Kidney (tissue), 14 donors: ENCODE data around the gene SLC1A7. TPM values are rescaled to one million over a fixed set of nuclear protein-coding genes. Genes with fewer than 3 reads are reported as not detected.

Experiments used
- DNase-seq, 5 donors: peaks; one replicate each; pipeline ENCODE4 v3.0.0-alpha.2; 2013 to 2020
- FAIRE-seq: peaks from 2 replicates; lab custom pipeline; 2012; peaks lifted over from hg19 to GRCh38; lab: Jason Lieb, UNC
- H3K27ac ChIP-seq, 2 donors: one replicate each; pipeline ENCODE4 v1.7.0; 2013; ENCODE audit warnings: low read depth in 2 of 2, low read length in 2 of 2, inconsistent platforms in 1 of 2
- H3K27me3 ChIP-seq: one replicate; pipeline ENCODE4 v1.7.1; 2013; ENCODE audit warnings: low read length, inconsistent platforms; ENCODE audit not compliant: control insufficient read depth, insufficient read depth
- H3K36me3 ChIP-seq, 3 donors: one replicate each; pipeline versions ENCODE4 v1.7.0 to v1.7.1; 2013; ENCODE audit warnings: low read length in 3 of 3, control low read depth in 1 of 3, inconsistent platforms in 1 of 3; ENCODE audit not compliant: insufficient read depth in 3 of 3, control insufficient read depth in 2 of 3
- H3K4me1 ChIP-seq, 3 donors: one replicate each; pipeline versions ENCODE4 v1.7.0 to v1.7.1; 2013; ENCODE audit warnings: low read length in 3 of 3, inconsistent platforms in 1 of 3, low read depth in 1 of 3; ENCODE audit not compliant: control insufficient read depth in 2 of 3, insufficient read depth in 2 of 3
- H3K4me3 ChIP-seq, 3 donors: one replicate each; pipeline versions ENCODE4 v1.7.0 to v1.8.1; 2013; ENCODE audit warnings: low read length in 3 of 3, control low read depth in 1 of 3, inconsistent platforms in 1 of 3
- H3K9ac ChIP-seq, 3 donors: one replicate each; pipeline versions ENCODE4 v1.7.0 to v1.7.1; 2013; ENCODE audit warnings: low read length in 3 of 3, control low read depth in 1 of 3, inconsistent platforms in 1 of 3
- H3K9me3 ChIP-seq, 3 donors: one replicate each; pipeline versions ENCODE4 v1.7.0 to v1.7.1; 2013; ENCODE audit warnings: low read length in 3 of 3, control low read depth in 1 of 3, inconsistent platforms in 1 of 3; ENCODE audit not compliant: control insufficient read depth in 2 of 3, insufficient read depth in 1 of 3
- intact Hi-C: fragments of 100-400 bp; cut with DNase I; formaldehyde crosslinking; loops from one replicate; pipeline ENCODE4 v1.11.1; 2022
- polyA plus RNA-seq: library from polyadenylated mRNA; stranded (reverse); fragments of 350-450 nt; fragmentation: Illumina TruSeq; extraction: RNeasy Lipid Tissue Mini Kit (QIAGEN cat#74804); gene quantifications from one replicate; pipeline ENCODE4 v1.2.3, GENCODE V29; 2014; ENCODE audit warnings: low read depth, low replicate concordance; ENCODE audit not compliant: insufficient read depth
- total RNA-seq: library from RNA; stranded (reverse); fragmentation: NEBNext Ultra II Directional; extraction: Animal tissue kit (Norgen Biotek cat#: 25700); gene quantifications from one replicate; pipeline ENCODE4 v1.2.1, GENCODE V29; 2021
- TF ChIP-seq, protein P1 (sequence below): IDR thresholded peaks from 3 replicates; pipeline ENCODE4 v1.5.1; 2012; ENCODE audit warnings: mild to moderate bottlenecking, moderate library complexity, borderline replicate concordance; ENCODE audit not compliant: insufficient read depth; ENCODE audit errors: extremely low read depth
- donor health status: control.
- donor health status: control.
- donor health status: control.
- donor health status: control.
- donor health status: control.
- donor health status: DM: yes; HTN: yes; CAD: no.
- donor health status: Normal renal cell carcinoma (clear cell type).

Gene SLC1A7
- total and polyA plus RNA-seq, 2 donors from 2014 or later: 1.0 TPM; not detected in 1

DNA sequence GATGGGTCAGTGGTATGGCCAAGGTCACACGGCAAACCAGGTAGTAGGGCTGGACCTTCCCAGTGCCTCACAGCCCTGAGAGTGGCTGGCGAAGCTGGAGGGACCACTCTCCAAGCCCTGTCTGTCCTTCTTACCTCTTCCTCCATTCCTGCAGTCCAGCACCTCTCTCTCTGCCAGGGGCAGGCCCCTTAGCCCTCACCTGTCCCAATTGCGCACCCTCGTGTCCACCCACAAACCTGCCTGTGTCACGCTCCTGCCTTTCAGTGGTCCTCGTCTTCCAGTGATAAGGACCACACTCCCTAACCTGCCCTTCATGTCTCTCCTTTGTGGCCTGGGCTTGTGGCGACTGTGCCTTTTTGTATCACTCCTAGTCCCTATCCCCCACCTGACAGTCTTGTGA, 77.0 kb downstream of the SLC1A7 start:
- no peaks in the 10 kb centered on the region for H3K36me3 ChIP-seq
- TF ChIP-seq, protein P1, sequence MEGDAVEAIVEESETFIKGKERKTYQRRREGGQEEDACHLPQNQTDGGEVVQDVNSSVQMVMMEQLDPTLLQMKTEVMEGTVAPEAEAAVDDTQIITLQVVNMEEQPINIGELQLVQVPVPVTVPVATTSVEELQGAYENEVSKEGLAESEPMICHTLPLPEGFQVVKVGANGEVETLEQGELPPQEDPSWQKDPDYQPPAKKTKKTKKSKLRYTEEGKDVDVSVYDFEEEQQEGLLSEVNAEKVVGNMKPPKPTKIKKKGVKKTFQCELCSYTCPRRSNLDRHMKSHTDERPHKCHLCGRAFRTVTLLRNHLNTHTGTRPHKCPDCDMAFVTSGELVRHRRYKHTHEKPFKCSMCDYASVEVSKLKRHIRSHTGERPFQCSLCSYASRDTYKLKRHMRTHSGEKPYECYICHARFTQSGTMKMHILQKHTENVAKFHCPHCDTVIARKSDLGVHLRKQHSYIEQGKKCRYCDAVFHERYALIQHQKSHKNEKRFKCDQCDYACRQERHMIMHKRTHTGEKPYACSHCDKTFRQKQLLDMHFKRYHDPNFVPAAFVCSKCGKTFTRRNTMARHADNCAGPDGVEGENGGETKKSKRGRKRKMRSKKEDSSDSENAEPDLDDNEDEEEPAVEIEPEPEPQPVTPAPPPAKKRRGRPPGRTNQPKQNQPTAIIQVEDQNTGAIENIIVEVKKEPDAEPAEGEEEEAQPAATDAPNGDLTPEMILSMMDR: no peak
- no peaks in the 10 kb centered on the region for H3K27me3 ChIP-seq
- DNase-seq: peak in 1 of 5 donors; percentile 6
- no peak overlapping the region for H3K4me3 ChIP-seq
- H3K27ac ChIP-seq: no peak overlapping the region
- FAIRE-seq: no peak
- intact Hi-C loops: no loop called here
- H3K4me1 ChIP-seq: peaks cover 0 to 3% (median 0%) of the 10 kb centered on the region in 3 donors
- no peaks in the 10 kb centered on the region for H3K9me3 ChIP-seq
- H3K9ac ChIP-seq: no peak overlapping the region

DNA sequence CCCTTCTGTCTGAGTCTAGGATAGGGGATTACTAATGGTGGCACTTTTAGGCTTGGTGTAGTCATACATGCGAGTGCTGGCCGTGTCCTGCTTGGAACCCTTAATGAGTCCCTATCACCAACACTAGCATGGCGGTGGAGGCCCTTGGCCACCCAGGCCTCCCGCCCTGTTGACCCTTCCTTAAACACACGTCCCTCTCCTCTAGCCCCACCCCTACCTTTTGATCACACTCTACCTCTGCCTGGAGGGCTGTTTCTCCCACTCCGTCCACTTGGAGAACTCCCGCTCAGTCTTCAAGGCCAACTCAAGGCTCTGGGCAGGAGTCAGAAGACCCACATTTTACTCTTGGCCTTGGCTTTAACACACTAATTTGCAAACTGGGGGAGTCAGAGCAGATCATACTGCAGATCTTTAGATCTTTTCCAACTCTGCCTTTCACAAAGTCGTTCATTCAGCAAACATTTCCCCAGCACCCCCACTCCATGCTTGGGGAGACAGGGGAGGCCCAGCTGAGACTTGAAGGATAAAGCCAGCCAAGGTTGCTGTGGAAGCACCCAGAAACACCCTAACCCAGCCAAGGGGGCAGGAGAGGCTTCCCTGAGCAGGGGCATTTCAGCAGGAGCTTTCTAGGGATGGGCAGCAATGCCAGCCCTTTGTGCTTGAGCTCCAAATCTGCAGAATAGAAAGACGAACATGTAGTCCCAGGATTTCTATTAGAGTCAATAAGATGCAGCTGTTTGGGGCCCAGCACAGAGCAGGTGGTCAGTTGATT, 78.5 kb downstream of the SLC1A7 start:
- FAIRE-seq: no peak
- H3K9ac ChIP-seq: no peak overlapping the region
- no peaks in the 10 kb centered on the region for H3K9me3 ChIP-seq
- peaks cover 0 to 3% (median 0%) of the 10 kb centered on the region in 3 donors for H3K4me1 ChIP-seq
- intact Hi-C loops: no loop called here
- no peak overlapping the region for H3K27ac ChIP-seq
- H3K36me3 ChIP-seq: no peaks in the 10 kb centered on the region
- TF ChIP-seq, protein P1: no peak
- H3K27me3 ChIP-seq: no peaks in the 10 kb centered on the region
- H3K4me3 ChIP-seq: no peak overlapping the region
- no peak for DNase-seq

GRCh38 chr1:53062708-53063591, 79.5 kb downstream of the SLC1A7 start:
- FAIRE-seq (no peak), DNase-seq (peak; percentile 50 to 67 (median 55))
- no peaks in the 10 kb centered on the region for H3K27me3 ChIP-seq
- H3K4me1 ChIP-seq: peaks cover 0 to 3% (median 0%) of the 10 kb centered on the region in 3 donors
- peak overlapping the region in 1 of 3 donors; percentile 44 for H3K4me3 ChIP-seq
- H3K9me3 ChIP-seq: no peaks in the 10 kb centered on the region
- H3K36me3 ChIP-seq: no peaks in the 10 kb centered on the region
- no peak overlapping the region for H3K27ac ChIP-seq
- TF ChIP-seq, protein P1: no peak
- intact Hi-C loops: no loop called here
- peak overlapping the region in 1 of 3 donors; percentile 19 for H3K9ac ChIP-seq
